ENCODE data around the gene METRNL.
A peak's percentile ranks its signal among the peaks of the same experiment; 100 is the strongest.

The METRNL gene

DNA sequence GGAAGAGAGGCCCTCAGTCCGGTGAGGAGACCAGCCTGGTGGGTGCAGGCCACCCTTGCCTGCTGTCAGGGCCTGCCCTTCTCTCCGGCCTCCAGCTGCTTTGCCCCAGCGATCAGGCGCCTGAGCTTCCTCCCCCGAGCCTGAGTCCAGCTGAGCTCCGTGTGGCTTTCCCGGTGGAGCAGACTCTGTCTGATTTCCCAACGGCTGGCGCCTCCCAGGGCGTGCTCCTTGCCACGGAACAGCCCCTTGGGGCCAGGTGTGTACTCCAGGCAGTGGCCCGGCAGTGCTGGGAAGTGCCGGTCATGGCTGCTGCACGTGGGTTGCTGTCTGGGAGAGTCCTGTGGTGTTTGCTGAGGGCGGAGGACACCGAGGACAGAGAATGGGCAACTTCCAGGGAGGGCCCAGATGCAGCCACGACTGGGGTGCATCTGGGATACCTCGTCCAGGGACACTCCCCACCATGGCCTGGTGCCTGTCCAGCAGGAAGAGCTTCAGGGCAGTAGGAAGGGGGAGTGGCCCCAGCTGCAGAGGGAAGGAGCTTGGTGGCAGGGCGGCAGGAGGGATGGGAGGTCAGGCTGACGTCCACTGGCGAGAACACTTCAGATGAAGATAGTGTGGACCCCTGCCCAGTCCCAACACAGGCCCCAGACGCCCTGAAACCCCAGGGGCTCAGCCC lies 22.5 kb downstream of the METRNL start:
- TF ChIP-seq SIN3A (IDR thresholded peaks at IDR 0.05; ENCODE audit: borderline replicate concordance, insufficient read depth, low read length) (no peak), FOXP2 (optimal IDR thresholded peaks at IDR 0.05; ENCODE audit: borderline replicate concordance, extremely low read depth, extremely low read length, insufficient read depth) (peak; percentile 35)

DNA sequence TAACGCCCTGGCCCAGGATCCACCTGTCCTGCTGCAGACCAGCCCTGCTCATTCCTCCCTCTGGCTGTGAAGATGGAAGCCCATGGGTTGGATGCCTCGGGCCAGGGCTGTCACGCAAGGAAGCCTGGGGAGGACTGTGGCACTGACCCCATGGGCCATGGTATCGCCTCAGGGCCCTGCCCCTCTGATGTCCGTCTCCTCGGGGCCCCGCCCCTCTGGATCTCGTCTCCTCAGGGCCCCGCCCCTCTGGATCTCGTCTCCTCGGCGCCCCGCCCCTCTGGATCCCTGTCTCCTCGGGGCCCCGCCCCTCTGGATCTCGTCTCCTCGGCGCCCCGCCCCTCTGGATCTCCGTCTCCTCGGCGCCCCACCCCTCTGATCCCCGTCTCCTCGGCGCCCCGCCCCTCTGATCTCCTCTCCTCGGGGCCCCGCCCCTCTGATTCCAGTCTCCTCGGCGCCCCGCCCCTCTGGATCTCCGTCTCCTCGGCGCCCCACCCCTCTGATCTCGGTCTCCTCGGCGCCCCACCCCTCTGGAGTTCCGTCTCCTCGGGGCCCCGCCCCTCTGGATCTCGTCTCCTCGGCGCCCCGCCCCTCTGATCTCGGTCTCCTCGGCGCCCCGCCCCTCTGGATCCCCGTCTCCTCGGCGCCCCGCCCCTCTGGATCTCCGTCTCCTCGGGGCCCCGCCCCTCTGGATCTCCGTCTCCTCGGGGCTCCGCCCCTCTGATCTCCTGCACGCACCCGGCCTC lies 24.0 kb downstream of the METRNL start:
- TF ChIP-seq FOXP2 (optimal IDR thresholded peaks at IDR 0.05; ENCODE audit: borderline replicate concordance, extremely low read depth, extremely low read length, insufficient read depth) (no peak), POLR2AphosphoS5 (IDR thresholded peaks at IDR 0.05; ENCODE audit: low read depth, low read length) (no peak), TAF1 (IDR thresholded peaks at IDR 0.05; ENCODE audit: borderline replicate concordance, insufficient read depth, low read length) (no peak), SIN3A (IDR thresholded peaks at IDR 0.05; ENCODE audit: borderline replicate concordance, insufficient read depth, low read length) (no peak)
- TF ChIP-seq, protein P1, sequence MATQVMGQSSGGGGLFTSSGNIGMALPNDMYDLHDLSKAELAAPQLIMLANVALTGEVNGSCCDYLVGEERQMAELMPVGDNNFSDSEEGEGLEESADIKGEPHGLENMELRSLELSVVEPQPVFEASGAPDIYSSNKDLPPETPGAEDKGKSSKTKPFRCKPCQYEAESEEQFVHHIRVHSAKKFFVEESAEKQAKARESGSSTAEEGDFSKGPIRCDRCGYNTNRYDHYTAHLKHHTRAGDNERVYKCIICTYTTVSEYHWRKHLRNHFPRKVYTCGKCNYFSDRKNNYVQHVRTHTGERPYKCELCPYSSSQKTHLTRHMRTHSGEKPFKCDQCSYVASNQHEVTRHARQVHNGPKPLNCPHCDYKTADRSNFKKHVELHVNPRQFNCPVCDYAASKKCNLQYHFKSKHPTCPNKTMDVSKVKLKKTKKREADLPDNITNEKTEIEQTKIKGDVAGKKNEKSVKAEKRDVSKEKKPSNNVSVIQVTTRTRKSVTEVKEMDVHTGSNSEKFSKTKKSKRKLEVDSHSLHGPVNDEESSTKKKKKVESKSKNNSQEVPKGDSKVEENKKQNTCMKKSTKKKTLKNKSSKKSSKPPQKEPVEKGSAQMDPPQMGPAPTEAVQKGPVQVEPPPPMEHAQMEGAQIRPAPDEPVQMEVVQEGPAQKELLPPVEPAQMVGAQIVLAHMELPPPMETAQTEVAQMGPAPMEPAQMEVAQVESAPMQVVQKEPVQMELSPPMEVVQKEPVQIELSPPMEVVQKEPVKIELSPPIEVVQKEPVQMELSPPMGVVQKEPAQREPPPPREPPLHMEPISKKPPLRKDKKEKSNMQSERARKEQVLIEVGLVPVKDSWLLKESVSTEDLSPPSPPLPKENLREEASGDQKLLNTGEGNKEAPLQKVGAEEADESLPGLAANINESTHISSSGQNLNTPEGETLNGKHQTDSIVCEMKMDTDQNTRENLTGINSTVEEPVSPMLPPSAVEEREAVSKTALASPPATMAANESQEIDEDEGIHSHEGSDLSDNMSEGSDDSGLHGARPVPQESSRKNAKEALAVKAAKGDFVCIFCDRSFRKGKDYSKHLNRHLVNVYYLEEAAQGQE (IDR thresholded peaks at IDR 0.05; ENCODE audit: insufficient read depth in 1 of 2, low read depth in 2 of 2, low read length in 2 of 2) = no peak

DNA sequence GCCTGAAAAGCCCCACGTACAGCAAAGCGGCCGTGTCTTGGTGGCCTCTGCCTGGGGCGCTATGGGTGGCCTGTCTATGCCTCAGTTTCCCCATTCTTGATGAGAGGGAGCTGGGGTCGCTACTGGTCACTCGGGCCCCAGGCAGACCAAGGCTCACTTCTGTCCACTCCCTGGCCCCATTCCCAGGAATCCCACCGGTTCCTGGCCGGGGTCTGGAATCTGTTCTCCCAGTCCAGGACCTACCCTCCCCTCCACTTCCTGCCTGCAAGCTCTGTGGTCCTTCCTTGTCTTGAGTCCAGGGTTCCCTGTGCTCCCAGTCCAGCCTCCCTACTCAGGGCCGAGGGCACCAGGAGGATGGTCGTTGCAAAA lies 24.5 kb downstream of the METRNL start:
- no peak for TF ChIP-seq FOXP2 (optimal IDR thresholded peaks at IDR 0.05; ENCODE audit: borderline replicate concordance, extremely low read depth, extremely low read length, insufficient read depth)
- no peak for TF ChIP-seq SIN3A (IDR thresholded peaks at IDR 0.05; ENCODE audit: borderline replicate concordance, insufficient read depth, low read length)
- TF ChIP-seq, protein P1 (IDR thresholded peaks at IDR 0.05; ENCODE audit: insufficient read depth in 1 of 2, low read depth in 2 of 2, low read length in 2 of 2) = no peak
- TF ChIP-seq POLR2AphosphoS5 (IDR thresholded peaks at IDR 0.05; ENCODE audit: low read depth, low read length) = no peak
- TF ChIP-seq TAF1 (IDR thresholded peaks at IDR 0.05; ENCODE audit: borderline replicate concordance, insufficient read depth, low read length) = no peak

DNA sequence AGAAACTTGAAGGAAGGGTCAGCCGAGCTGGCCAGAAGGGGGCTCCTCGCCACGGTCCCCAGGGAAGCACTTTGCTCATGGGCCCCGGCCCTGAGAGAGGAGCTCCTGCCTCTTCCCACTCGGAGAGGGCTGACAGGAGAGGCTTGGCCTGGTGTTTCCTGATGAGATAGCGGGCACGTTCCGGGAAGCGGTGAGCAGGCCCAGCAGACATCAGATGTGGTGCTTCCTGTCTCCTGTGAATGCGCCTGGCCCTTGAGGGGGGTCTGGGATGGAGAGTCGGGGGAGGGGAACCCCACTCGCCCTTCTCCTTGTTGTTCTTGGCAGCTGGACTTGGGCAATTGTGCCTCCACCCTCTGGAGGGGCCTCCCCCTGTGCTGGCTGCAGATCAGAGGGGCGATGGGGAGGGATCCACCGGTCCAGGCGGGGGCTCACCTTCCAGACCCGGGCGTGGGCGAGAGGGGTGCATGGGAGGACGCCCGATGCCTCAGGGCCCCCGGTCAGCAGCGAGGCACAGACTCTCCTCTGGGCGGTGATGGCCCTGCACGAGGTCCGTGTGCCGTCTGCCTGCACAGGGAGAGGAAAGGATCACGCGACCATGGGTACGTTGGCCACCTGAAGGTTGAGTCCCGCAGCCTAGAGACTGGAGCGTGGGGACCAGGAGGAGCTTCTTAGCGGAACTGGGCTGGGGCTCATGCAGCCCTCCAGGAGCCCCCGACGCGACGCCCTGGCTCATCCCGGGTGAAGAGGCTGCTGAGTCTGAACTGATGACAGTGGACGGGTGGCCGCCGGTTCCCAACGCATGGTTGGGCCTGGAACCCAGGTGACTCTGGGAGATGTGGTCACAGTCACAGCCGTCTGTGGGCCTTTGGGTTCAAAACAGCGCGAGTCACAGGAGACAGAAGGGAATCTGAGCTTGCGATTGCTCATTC lies 25.4 kb downstream of the METRNL start:
- TF ChIP-seq, protein P1 (IDR thresholded peaks at IDR 0.05; ENCODE audit: insufficient read depth in 1 of 2, low read depth in 2 of 2, low read length in 2 of 2) = no peak
- TF ChIP-seq SIN3A (IDR thresholded peaks at IDR 0.05; ENCODE audit: borderline replicate concordance, insufficient read depth, low read length) (no peak), TAF1 (IDR thresholded peaks at IDR 0.05; ENCODE audit: borderline replicate concordance, insufficient read depth, low read length) (no peak), POLR2AphosphoS5 (IDR thresholded peaks at IDR 0.05; ENCODE audit: low read depth, low read length) (no peak), FOXP2 (optimal IDR thresholded peaks at IDR 0.05; ENCODE audit: borderline replicate concordance, extremely low read depth, extremely low read length, insufficient read depth) (no peak)

DNA sequence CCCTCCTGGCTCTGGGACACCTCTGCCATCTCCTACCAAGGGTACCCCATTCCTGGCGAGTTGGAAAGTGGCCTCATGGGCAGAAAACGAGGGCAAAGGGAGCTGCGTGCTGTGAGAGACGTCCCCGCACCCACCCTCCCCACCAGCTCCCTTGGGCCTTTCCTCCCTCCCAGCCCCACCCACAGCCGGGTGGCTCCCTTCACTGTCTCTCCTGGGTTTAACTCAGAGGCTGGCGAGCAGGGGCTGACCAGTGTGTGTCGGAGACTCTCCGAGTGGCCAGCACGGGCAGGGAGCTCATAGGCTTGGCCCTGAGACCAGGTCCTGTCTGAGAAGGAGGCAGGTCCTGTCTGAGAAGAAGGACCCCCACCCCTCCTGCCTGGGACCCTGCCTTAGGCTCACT lies 26.1 kb downstream of the METRNL start:
- TF ChIP-seq FOXP2 (optimal IDR thresholded peaks at IDR 0.05; ENCODE audit: borderline replicate concordance, extremely low read depth, extremely low read length, insufficient read depth) = no peak
- no peak for TF ChIP-seq SIN3A (IDR thresholded peaks at IDR 0.05; ENCODE audit: borderline replicate concordance, insufficient read depth, low read length)
- TF ChIP-seq TAF1 (IDR thresholded peaks at IDR 0.05; ENCODE audit: borderline replicate concordance, insufficient read depth, low read length) = no peak
- TF ChIP-seq, protein P1 (IDR thresholded peaks at IDR 0.05; ENCODE audit: insufficient read depth in 1 of 2, low read depth in 2 of 2, low read length in 2 of 2) = no peak
- TF ChIP-seq POLR2AphosphoS5 (IDR thresholded peaks at IDR 0.05; ENCODE audit: low read depth, low read length) = no peak
